OCI-LY1 (cell line): ENCODE results near the gene HERPUD2.

ENCODE experiments used
- H2AFZ ChIP-seq: fragments of 200-600 bp; sonication (generic), shearing (Covaris generic); 2 replicates; pipeline ENCODE4 v1.6.0; 2014; ENCODE audit warnings: antibody characterized with exemption, mild to moderate bottlenecking, low read length
- H3F3A ChIP-seq: fragments of 200-600 bp; sonication (generic), shearing (Covaris generic); 2 replicates; pipeline ENCODE4 v1.6.0; 2014; ENCODE audit warnings: mild to moderate bottlenecking, antibody characterized with exemption, low read length, moderate library complexity; ENCODE audit not compliant: insufficient read depth
- H3K27ac ChIP-seq: fragments of 200-600 bp; sonication (generic); 2 replicates; pipeline ENCODE4 v1.5.1; 2014; ENCODE audit warnings: low read length, mixed run types, mild to moderate bottlenecking, low read depth; ENCODE audit not compliant: poor library complexity, severe bottlenecking
- H3K27me3 ChIP-seq: fragments of 200-600 bp; sonication (generic); 2 replicates; pipeline ENCODE4 v1.6.0; 2014; ENCODE audit warnings: antibody characterized with exemption, mild to moderate bottlenecking, low read length, moderate library complexity; ENCODE audit not compliant: insufficient read depth
- H3K36me3 ChIP-seq: fragments of 200-600 bp; sonication (generic); 2 replicates; pipeline ENCODE4 v1.6.1; 2014; ENCODE audit warnings: mild to moderate bottlenecking, antibody characterized with exemption, low read length, moderate library complexity, mixed read lengths; ENCODE audit not compliant: insufficient read depth
- H3K4me1 ChIP-seq: fragments of 200-600 bp; sonication (generic); 2 replicates; pipeline ENCODE4 v1.5.1; 2014; ENCODE audit warnings: mild to moderate bottlenecking, low read length, moderate library complexity; ENCODE audit not compliant: insufficient read depth, severe bottlenecking
- H3K4me2 ChIP-seq: fragments of 200-600 bp; sonication (generic), shearing (Covaris generic); 2 replicates; pipeline ENCODE4 v1.6.1; 2014; ENCODE audit warnings: low read length
- H3K4me3 ChIP-seq: fragments of 200-600 bp; sonication (generic); 2 replicates; pipeline ENCODE4 v1.5.1; 2014; ENCODE audit warnings: low read length, low read depth, mild to moderate bottlenecking, mixed read lengths; ENCODE audit not compliant: poor library complexity, severe bottlenecking
- H3K79me2 ChIP-seq: fragments of 200-600 bp; shearing (Covaris generic); 2 replicates; pipeline ENCODE4 v1.6.1; 2016; ENCODE audit warnings: mixed run types, low read length, mixed read lengths; ENCODE audit not compliant: insufficient read depth
- H3K9ac ChIP-seq: fragments of 200-600 bp; sonication (generic), shearing (Covaris generic); 2 replicates; pipeline ENCODE4 v1.6.1; 2014; ENCODE audit warnings: mild to moderate bottlenecking, low read length, mixed read lengths
- H3K9me2 ChIP-seq: fragments of 200-600 bp; sonication (generic), shearing (Covaris generic); 2 replicates; pipeline ENCODE4 v1.6.1; 2014; ENCODE audit warnings: low read depth, mild to moderate bottlenecking, low read length, mixed read lengths
- H3K9me3 ChIP-seq: fragments of 200-600 bp; shearing (Covaris generic); 2 replicates; pipeline ENCODE4 v1.6.1; 2014; ENCODE audit warnings: low read length, mixed read lengths
- H4K20me1 ChIP-seq: fragments of 200-600 bp; sonication (generic), shearing (Covaris generic); 2 replicates; pipeline ENCODE4 v1.6.0; 2016; ENCODE audit warnings: mild to moderate bottlenecking, low read length; ENCODE audit not compliant: insufficient read depth
- CTCF ChIP-seq: fragments of 200-600 bp; sonication (generic), shearing (Covaris generic); IDR thresholded peaks from 2 replicates; pipeline ENCODE4 v1.5.1; 2017; ENCODE audit warnings: mild to moderate bottlenecking, antibody characterized with exemption, low read length, moderate library complexity, mixed read lengths
- EZH2 ChIP-seq: fragments of 200-600 bp; sonication (generic), shearing (Covaris generic); IDR thresholded peaks from 2 replicates; pipeline ENCODE4 v1.8.0; 2017; ENCODE audit warnings: borderline replicate concordance, mixed run types, mild to moderate bottlenecking, antibody characterized with exemption, low read length, moderate library complexity, mixed read lengths

The HERPUD2 gene

GRCh38 chr7:35685781-35686180 is 9.2 kb downstream of the HERPUD2 start:
- Histone ChIP-seq H3K4me3 (no peak overlapping the region), H3K36me3 (no peaks in the 10 kb centered on the region), H3K79me2 (peaks cover 19% of the 10 kb centered on the region), H3K9ac (no peak overlapping the region), H3F3A (no peaks in the 10 kb centered on the region), H3K27ac (no peak overlapping the region), H2AFZ (no peak overlapping the region), H3K4me2 (no peak overlapping the region), H3K27me3 (no peaks in the 10 kb centered on the region), H3K9me2 (no peaks in the 10 kb centered on the region), H4K20me1 (no peaks in the 10 kb centered on the region), H3K9me3 (no peaks in the 10 kb centered on the region), H3K4me1 (peaks cover 35% of the 10 kb centered on the region)
- TF ChIP-seq CTCF: no peak
- no peak for TF ChIP-seq EZH2

GRCh38 chr7:35681231-35682029 is 13.5 kb downstream of the HERPUD2 start:
- H3K79me2 ChIP-seq: 0 out of 2 replicates have a peak, but pooled peaks cover 3% of the 10 kb centered on the region
- TF ChIP-seq CTCF (no peak), EZH2 (no peak)
- H3K4me3 ChIP-seq: no peak overlapping the region
- H3K9me3 ChIP-seq: no peaks in the 10 kb centered on the region
- no peaks in the 10 kb centered on the region for H3K27me3 ChIP-seq
- H2AFZ ChIP-seq: no peak overlapping the region
- H3F3A ChIP-seq: no peaks in the 10 kb centered on the region
- no peaks in the 10 kb centered on the region for H3K4me1 ChIP-seq
- no peaks in the 10 kb centered on the region for H4K20me1 ChIP-seq
- no peaks in the 10 kb centered on the region for H3K9me2 ChIP-seq
- H3K36me3 ChIP-seq: no peaks in the 10 kb centered on the region
- H3K27ac ChIP-seq: no peak overlapping the region
- H3K4me2 ChIP-seq: no peak overlapping the region
- no peak overlapping the region for H3K9ac ChIP-seq

GRCh38 chr7:35680403-35681013 is 14.4 kb downstream of the HERPUD2 start:
- Histone ChIP-seq H3K79me2 (0 out of 2 replicates have a peak, but pooled peaks cover 3% of the 10 kb centered on the region), H4K20me1 (no peaks in the 10 kb centered on the region), H3K9ac (no peak overlapping the region), H3K4me3 (no peak overlapping the region), H3K27ac (no peak overlapping the region), H3K4me1 (no peaks in the 10 kb centered on the region), H3F3A (no peaks in the 10 kb centered on the region), H3K27me3 (no peaks in the 10 kb centered on the region), H2AFZ (no peak overlapping the region), H3K9me3 (no peaks in the 10 kb centered on the region), H3K9me2 (no peaks in the 10 kb centered on the region), H3K4me2 (no peak overlapping the region), H3K36me3 (no peaks in the 10 kb centered on the region)
- TF ChIP-seq EZH2: no peak
- TF ChIP-seq CTCF: no peak
